BE2C (cell line): Measurements from ENCODE around the gene MBP.

Source experiments
- DNase-seq: peaks from one replicate; pipeline ENCODE4 v3.0.0-alpha.2; 2020
- H3K27me3 ChIP-seq: fragments of 250-450 bp; sonication (Bioruptor Pico); 2 replicates; pipeline ENCODE4 v1.5.1; 2020; ENCODE audit warnings: mild to moderate bottlenecking
- H3K36me3 ChIP-seq: fragments of 250-450 bp; sonication (Bioruptor Pico); 2 replicates; pipeline ENCODE4 v1.5.1; 2020; ENCODE audit warnings: mild to moderate bottlenecking
- H3K4me1 ChIP-seq: fragments of 250-450 bp; sonication (Bioruptor Pico); 2 replicates; pipeline ENCODE4 v1.5.1; 2020
- H3K4me3 ChIP-seq: 2 replicates; pipeline ENCODE4 v1.5.1; 2011; ENCODE audit warnings: low read depth, low read length
- H3K9me3 ChIP-seq: fragments of 250-450 bp; sonication (Bioruptor Pico); 2 replicates; pipeline ENCODE4 v1.5.1; 2020
- CTCF ChIP-seq: IDR thresholded peaks from 2 replicates; pipeline ENCODE4 v1.5.1; 2012; ENCODE audit warnings: mild to moderate bottlenecking, low read depth, low read length

Gene MBP

GRCh38 chr18:77098538-77099174 is 33.9 kb downstream of the MBP start:
- H3K4me3 ChIP-seq: no peak overlapping the region
- no peak for TF ChIP-seq CTCF
- no peak for DNase-seq
- H3K4me1 ChIP-seq: no peaks in the 10 kb centered on the region
- H3K36me3 ChIP-seq: no peaks in the 10 kb centered on the region
- no peaks in the 10 kb centered on the region for H3K9me3 ChIP-seq
- no peaks in the 10 kb centered on the region for H3K27me3 ChIP-seq

GRCh38 chr18:77098029-77098428 is 34.6 kb downstream of the MBP start:
- Histone ChIP-seq H3K4me1 (no peaks in the 10 kb centered on the region), H3K4me3 (no peak overlapping the region), H3K36me3 (no peaks in the 10 kb centered on the region), H3K9me3 (no peaks in the 10 kb centered on the region), H3K27me3 (no peaks in the 10 kb centered on the region)
- no peak for DNase-seq
- no peak for TF ChIP-seq CTCF

GRCh38 chr18:77096936-77097886 is 35.4 kb downstream of the MBP start:
- Histone ChIP-seq H3K36me3 (no peaks in the 10 kb centered on the region), H3K27me3 (no peaks in the 10 kb centered on the region), H3K4me1 (no peaks in the 10 kb centered on the region), H3K4me3 (no peak overlapping the region), H3K9me3 (no peaks in the 10 kb centered on the region)
- TF ChIP-seq CTCF: no peak
- DNase-seq: no peak

GRCh38 chr18:77095391-77096371 is 36.9 kb downstream of the MBP start:
- Histone ChIP-seq H3K36me3 (no peaks in the 10 kb centered on the region), H3K4me1 (no peaks in the 10 kb centered on the region), H3K27me3 (no peaks in the 10 kb centered on the region), H3K4me3 (no peak overlapping the region), H3K9me3 (no peaks in the 10 kb centered on the region)
- no peak for TF ChIP-seq CTCF
- no peak for DNase-seq

- no peak overlapping the region for H3K4me3 ChIP-seq
- H3K4me1 ChIP-seq: no peaks in the 10 kb centered on the region
- H3K9me3 ChIP-seq: no peaks in the 10 kb centered on the region
- no peaks in the 10 kb centered on the region for H3K27me3 ChIP-seq
- TF ChIP-seq CTCF: no peak
- no peaks in the 10 kb centered on the region for H3K36me3 ChIP-seq
- no peak for DNase-seq
Measured at GRCh38 chr18:77093586-77093985, 39.0 kb downstream of the MBP start.
